H7 (cell line): ENCODE results near the gene FCGR3B. TPM values are rescaled to one million over a fixed set of nuclear protein-coding genes. Genes with fewer than 3 reads are reported as not detected.
"Not testable (repeated sequence)": the region's sequence is repeated elsewhere in the genome, so short reads cannot be mapped to it uniquely, and the experiment has no call there.

Experiments
- DNase-seq: peaks from one replicate; pipeline ENCODE4 v3.0.0; 2012
- H3K27me3 ChIP-seq: 2 replicates; pipeline ENCODE4 v1.6.0; 2011; ENCODE audit warnings: mild to moderate bottlenecking, low read length; ENCODE audit not compliant: control insufficient read depth, insufficient read depth
- H3K36me3 ChIP-seq: replicated peaks from 2 replicates; pipeline ENCODE4 v1.5.1; 2011; ENCODE audit warnings: low read length; ENCODE audit not compliant: control insufficient read depth, insufficient read depth
- H3K4me3 ChIP-seq: 2 replicates; pipeline ENCODE4 v1.5.1; 2011; ENCODE audit warnings: low read depth, mild to moderate bottlenecking, control low read depth, low read length, moderate library complexity; ENCODE audit not compliant: insufficient read depth
- total RNA-seq: library from RNA; depleted of rRNA; stranded (reverse); fragments of >200 nt; shearing (Covaris generic); gene quantifications from 2 replicates; pipeline ENCODE4 v1.2.3, GENCODE V29; 2014

FCGR3B gene
- total RNA-seq, 1 experiment from 2014 or later = not detected

DNA sequence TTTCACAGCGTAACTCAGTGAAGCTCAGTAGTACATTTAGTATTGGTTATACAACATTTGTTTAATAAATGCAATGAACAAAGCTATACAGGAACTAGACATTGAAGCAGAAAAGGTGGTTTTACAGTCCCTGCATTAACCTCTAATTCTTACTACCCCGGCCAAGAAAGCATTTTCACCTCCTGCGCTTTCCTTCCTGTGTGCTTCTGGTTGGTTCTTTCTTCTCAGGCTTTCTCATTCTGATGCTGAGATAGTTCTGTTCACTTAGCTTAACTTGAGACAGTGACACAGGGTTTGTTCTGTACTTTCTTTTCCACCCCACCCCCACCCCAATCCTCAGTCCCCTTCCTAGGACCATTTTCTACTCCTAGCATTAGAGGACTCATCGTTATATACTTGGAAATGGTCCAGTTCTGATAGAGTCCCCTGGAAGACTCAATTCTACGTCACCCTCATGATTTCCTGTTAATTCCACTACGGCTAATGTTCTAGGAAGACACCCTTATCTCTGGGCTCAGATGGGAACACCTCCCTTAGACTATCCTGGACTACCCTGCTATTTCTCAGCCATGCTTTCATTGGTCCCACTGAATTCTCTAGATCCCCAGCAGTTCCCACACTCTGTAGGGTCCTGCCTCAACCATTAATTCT lies 7.5 kb downstream of the FCGR3B start:
- not testable (repeated sequence) for H3K4me3 ChIP-seq, H3K27me3 ChIP-seq, H3K36me3 ChIP-seq

DNA sequence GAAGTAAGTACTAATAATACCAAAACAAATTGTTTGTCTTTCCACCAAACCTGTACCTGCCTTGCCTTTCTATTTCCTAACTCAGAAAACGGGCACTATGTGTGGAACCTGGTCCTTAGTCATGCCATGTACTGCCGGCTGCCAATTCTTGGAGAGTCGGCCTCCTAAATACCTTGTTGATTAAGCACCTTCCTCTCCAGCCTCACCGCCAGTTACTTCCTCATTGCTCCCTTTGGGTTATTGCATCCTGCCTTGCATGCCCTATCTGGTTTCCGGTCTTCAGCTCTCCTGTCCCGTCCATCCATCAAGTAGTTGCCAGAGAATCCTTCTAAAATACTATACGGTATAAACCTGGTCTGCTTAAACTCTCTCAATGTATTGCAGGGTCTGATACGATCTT lies 8.9 kb downstream of the FCGR3B start:
- H3K36me3 ChIP-seq, H3K4me3 ChIP-seq, H3K27me3 ChIP-seq: not testable (repeated sequence)
- peak; percentile 8 for DNase-seq

More for the DNA sequence above, 7.5 kb downstream of the FCGR3B start:
- DNase-seq = not testable (repeated sequence)

DNA sequence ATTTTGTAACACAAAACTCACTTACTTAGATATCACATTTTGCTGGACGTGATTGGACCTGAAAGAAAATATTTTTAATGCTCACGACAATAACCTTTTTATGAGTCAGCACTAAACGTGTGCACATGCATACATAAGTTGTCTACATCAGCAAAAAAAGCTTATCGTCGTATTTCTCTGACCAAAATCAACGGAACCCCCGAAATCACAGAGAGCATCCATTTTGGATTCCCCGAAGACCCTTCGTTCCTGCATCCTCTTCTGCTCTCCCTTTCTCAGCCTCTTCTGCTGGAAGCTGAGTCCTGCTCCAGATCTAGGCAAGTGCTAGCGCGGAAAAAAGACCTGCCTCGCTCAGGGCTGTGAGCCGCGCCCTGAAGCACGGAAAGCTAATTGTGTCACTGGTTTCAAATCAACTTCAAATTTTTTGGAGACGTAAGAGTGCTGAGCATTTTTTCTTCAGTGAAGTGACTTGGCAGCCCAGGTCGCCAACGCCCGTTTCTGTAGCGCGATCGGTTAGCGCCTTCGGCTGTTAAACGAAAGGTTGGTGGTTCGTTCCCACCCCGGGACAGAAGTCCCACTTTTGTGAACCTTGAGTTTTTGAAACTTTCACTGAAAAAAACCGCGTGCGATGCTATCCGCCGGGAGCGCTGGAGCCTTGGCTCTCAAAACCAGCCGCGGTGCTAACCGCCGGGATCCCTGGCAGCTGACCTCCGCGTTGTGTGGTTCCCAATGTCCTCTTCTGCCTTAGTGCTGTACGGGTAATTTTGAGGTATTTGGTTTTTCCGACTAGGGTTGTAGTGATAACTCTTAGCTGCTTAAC lies 9.6 kb downstream of the FCGR3B start:
- H3K36me3 ChIP-seq, H3K27me3 ChIP-seq: not testable (repeated sequence)
- peak overlapping the region; percentile 53 for H3K4me3 ChIP-seq
- peak; percentile 70 for DNase-seq

DNA sequence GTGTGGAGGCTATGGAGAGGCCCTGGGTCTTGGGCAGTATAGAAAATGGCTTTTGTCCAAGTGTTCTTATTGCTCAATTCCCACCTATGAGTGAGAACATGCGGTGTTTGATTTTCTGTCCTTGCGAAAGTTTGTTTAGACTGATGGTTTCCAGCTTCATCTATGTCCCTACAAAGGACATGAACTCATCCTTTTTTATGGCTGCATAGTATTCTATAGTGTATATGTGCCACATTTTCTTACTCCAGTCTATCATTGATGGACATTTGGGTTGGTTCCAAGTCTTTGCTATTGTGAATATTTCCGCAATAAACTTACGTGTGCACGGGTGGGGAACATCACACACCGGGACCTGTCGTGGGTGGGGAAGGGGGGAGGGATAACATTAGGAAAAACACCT lies 10.6 kb downstream of the FCGR3B start:
- not testable (repeated sequence) for H3K27me3 ChIP-seq, H3K4me3 ChIP-seq, DNase-seq, H3K36me3 ChIP-seq

DNA sequence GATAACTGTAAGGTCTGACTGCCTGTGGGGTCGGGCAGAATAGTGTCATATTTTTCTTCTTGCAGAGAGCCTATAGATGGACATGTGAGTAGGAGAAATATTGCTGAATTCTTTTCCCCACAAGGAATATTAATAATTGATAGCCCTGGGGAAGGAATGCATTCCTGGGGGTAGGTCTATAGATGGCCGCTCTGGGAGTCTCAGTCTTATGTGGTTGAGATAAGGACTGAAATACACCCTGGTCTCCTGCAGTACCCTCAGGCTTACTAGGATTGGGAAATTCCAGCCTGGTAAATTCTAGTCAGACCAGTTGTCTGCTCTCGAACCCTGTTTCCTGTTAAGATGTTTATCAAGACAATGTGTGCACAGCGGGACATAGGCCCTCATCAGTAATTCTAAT lies 12.5 kb downstream of the FCGR3B start:
- not testable (repeated sequence) for DNase-seq, H3K4me3 ChIP-seq, H3K36me3 ChIP-seq, H3K27me3 ChIP-seq

DNA sequence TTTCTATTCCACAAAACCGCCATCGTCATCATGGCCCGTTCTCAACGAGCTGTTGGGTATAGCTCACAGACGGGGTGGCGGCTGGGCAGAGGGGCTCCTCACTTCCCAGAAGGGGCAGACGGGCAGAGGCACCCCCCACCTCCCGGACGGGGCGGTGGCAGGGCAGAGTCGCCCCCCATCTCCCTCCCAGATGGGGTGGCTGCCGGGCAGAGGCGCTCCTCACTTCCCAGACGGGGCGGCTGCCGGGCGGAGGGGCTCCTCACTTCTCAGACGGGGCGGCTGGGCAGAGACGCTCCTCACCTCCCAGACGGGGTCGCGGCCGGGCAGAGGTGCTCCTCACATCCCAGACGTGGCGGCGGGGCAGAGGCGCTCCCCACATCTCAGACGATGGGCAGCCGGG lies 14.6 kb downstream of the FCGR3B start:
- H3K27me3 ChIP-seq, H3K36me3 ChIP-seq, DNase-seq, H3K4me3 ChIP-seq: not testable (repeated sequence)

DNA sequence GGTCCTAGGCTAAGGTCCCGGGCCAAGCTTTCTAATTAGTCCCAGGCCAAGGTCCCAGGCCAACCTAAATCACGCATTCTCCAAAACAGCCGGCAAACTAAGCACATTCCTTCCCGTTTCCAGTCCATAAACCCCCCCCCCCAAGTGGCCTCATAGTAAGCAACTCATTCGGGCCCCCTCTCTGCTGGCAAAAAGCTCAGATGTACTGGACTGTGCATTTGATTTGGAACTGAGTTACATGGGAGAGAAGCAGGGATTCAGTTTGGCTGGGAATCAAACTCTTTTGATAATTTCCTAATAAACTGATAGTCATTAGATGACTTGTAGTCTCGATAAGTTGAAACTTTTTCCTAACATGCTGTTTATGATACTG lies 17.8 kb downstream of the FCGR3B start:
- H3K4me3 ChIP-seq = 0 out of 2 replicates have a peak overlapping the region, but pooled peaks have one; percentile 8
- not testable (repeated sequence) for H3K36me3 ChIP-seq, H3K27me3 ChIP-seq
- peak; percentile 10 for DNase-seq

DNA sequence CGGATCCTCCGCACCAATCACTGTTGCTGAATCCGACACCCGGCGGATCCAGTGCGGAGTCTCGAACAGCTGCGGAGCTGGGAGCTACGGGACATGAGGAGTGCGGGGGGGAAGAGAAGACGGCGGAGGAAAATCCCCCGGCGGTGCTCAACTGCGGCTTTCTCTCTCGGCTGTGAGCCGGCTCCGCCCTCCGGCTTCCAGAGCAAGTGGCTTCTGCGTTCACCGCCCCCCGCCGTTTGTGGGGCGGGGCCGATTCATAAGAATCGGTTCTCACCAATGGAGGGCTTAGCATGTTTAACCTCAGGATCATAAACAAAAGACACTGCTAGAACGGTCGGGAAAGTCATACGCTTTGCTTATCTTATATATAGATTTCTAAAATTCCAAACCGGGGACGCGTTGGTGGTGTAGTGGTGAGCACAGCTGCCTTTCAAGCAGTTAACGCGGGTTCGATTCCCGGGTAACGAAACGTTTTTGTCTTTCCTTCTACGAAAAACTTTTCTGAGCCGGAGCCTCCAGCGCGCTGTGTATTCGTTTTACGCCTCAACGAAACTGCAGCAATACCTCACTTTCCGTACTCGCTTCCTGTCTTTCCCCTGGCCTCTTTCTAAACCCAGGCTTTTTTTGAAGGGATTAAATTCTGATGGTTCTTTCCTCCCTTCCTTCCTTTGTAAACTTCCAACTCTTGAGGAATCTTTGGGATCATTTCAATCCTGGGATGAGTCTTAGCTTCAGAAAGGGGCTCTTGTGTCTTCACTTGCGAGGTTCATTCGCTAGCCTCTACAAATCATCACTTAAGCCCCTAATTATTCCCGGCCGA lies 18.4 kb downstream of the FCGR3B start:
- DNase-seq = peak; percentile 86
- not testable (repeated sequence) for H3K36me3 ChIP-seq, H3K27me3 ChIP-seq
- H3K4me3 ChIP-seq = peak overlapping the region; percentile 61

DNA sequence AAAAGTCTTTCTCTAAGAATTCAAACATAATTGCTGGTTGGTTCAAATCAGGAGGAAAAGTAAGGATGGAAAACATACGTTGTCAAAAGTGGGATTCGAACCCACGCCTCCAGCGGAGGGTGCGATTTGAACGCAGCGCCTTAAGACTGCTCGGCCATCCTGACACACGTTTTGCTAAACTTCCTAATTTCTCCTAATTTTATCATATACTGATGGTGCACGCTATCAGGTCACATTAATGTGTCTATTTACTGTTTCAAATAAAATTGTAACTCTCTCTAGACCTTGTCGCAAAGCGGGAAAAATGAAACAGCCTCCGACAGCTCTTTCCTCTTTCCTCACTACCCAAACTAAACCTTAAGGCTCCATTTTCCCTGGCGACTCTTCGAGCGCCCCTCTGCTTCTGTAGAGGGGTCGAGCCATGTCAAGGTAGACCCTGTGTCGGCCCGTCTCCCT lies 19.1 kb downstream of the FCGR3B start:
- DNase-seq = peak; percentile 54
- H3K36me3 ChIP-seq, H3K27me3 ChIP-seq: not testable (repeated sequence)
- peak overlapping the region; percentile 61 for H3K4me3 ChIP-seq

DNA sequence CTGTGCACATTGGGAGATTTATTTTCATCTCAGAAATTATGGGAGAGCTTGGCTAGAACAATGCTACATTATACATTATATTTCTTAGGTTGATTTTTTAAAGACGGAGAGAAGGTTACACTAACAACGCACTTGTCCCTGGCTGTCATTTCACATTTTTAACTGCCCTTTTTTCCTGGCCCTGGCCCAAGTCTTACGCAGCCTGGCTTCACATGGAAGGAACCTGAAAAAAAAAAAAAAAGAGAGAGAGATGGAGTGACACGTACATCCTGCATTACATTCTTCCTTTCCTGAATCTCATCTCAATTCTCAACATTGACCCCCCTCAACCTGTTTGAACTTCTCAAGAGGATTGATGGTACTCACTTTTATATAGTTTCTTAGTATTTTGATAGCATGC lies 20.8 kb downstream of the FCGR3B start:
- H3K4me3 ChIP-seq, H3K36me3 ChIP-seq, DNase-seq, H3K27me3 ChIP-seq: not testable (repeated sequence)

DNA sequence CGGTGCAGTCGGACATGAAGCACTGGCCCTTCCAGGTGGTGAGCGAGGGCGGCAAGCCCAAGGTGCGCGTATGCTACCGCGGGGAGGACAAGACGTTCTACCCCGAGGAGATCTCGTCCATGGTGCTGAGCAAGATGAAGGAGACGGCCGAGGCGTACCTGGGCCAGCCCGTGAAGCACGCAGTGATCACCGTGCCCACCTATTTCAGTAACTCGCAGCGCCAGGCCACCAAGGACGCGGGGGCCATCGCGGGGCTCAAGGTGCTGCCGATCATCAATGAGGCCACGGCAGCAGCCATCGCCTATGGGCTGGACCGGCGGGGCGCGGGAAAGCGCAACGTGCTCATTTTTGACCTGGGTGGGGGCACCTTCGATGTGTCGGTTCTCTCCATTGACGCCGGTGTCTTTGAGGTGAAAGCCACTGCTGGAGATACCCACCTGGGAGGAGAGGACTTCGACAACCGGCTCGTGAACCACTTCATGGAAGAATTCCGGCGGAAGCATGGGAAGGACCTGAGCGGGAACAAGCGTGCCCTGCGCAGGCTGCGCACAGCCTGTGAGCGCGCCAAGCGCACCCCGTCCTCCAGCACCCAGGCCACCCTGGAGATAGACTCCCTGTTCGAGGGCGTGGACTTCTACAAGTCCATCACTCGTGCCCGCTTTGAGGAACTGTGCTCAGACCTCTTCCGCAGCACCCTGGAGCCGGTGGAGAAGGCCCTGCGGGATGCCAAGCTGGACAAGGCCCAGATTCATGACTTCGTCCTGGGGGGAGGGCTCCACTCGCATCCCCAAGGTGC lies 24.2 kb downstream of the FCGR3B start:
- not testable (repeated sequence) for H3K27me3 ChIP-seq, H3K4me3 ChIP-seq, H3K36me3 ChIP-seq
- DNase-seq = peak; percentile 12

DNA sequence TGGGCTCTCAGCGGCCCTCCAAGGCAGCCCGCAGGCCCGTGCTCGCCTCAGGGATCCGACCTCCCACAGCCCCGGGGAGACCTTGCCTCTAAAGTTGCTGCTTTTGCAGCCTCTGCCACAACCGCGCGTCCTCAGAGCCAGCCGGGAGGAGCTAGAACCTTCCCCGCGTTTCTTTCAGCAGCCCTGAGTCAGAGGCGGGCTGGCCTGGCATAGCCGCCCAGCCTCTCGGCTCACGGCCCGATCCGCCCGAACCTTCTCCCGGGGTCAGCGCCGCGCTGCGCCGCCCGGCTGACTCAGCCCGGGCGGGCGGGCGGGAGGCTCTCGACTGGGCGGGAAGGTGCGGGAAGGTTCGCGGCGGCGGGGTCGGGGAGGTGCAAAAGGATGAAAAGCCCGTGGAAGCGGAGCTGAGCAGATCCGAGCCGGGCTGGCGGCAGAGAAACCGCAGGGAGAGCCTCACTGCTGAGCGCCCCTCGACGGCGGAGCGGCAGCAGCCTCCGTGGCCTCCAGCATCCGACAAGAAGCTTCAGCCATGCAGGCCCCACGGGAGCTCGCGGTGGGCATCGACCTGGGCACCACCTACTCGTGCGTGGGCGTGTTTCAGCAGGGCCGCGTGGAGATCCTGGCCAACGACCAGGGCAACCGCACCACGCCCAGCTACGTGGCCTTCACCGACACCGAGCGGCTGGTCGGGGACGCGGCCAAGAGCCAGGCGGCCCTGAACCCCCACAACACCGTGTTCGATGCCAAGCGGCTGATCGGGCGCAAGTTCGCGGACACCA lies 25.0 kb downstream of the FCGR3B start:
- H3K27me3 ChIP-seq, H3K36me3 ChIP-seq: not testable (repeated sequence)
- peak overlapping the region; percentile 16; the same call in 1 of the 2 replicates for H3K4me3 ChIP-seq
- DNase-seq = peak; percentile 63

DNA sequence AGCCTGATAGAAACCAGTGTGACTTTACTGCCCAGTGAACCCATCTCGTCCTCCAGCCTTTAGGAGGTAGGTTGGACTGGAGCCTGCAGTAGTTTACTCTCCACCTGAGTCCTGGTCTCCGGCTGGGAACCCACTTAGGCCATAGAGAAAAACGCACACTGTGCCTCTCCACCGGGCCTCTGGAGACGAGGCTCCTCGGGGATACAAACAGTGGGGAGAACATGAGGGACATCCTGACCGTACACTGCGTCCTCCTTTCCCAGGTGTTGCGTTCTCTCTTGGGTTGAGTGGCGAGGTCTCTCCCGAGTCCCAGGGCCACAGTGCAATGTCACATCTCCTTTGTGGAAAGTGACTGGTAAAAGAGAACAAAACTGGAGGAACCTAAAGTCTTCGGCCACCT lies 26.0 kb downstream of the FCGR3B start:
- H3K4me3 ChIP-seq, H3K27me3 ChIP-seq, H3K36me3 ChIP-seq: not testable (repeated sequence)
- peak; percentile 2 for DNase-seq
